Measurements from ENCODE around the gene NLGN1.

NLGN1 gene

DNA sequence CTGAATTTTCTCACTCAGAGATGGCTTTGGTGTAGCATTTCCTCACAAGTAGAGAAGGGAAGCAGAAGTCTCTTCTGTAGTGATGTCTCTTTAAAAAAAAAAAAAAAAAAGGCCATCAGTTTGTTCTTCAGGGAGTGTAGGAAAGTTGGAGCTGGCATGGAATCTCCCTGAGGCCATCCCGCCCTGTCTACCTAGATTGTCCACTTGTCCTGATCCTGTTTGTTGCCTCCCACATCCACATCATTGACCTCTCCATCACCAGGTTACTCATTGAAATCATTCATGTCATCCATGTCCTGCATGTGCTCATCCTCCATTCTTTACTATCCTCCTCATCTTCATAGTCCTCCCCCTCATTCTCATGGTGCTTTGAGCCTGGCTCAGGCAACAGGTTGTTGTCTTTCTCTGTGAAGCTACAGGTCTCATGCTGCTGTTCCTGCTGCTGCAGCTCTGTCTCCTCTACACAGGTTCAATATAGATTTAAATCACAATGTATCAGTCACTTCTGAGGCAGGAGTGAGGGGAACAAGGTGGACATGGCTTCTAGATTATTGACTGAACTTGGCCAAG lies 905.3 kb downstream of the NLGN1 start:
- H3K4me3 ChIP-seq (ENCODE audit: severe bottlenecking): no peak overlapping the region
- no peaks in the 10 kb centered on the region for H3K9me3 ChIP-seq (ENCODE audit: severe bottlenecking)
- no peaks in the 10 kb centered on the region for H3K4me1 ChIP-seq (ENCODE audit: insufficient read depth, poor library complexity, severe bottlenecking)
- TF ChIP-seq, protein P1, sequence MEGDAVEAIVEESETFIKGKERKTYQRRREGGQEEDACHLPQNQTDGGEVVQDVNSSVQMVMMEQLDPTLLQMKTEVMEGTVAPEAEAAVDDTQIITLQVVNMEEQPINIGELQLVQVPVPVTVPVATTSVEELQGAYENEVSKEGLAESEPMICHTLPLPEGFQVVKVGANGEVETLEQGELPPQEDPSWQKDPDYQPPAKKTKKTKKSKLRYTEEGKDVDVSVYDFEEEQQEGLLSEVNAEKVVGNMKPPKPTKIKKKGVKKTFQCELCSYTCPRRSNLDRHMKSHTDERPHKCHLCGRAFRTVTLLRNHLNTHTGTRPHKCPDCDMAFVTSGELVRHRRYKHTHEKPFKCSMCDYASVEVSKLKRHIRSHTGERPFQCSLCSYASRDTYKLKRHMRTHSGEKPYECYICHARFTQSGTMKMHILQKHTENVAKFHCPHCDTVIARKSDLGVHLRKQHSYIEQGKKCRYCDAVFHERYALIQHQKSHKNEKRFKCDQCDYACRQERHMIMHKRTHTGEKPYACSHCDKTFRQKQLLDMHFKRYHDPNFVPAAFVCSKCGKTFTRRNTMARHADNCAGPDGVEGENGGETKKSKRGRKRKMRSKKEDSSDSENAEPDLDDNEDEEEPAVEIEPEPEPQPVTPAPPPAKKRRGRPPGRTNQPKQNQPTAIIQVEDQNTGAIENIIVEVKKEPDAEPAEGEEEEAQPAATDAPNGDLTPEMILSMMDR (IDR thresholded peaks at IDR 0.05; ENCODE audit: poor library complexity, severe bottlenecking): no peak
- DNase-seq (ENCODE audit: low spot score) (no peak), ATAC-seq (ENCODE audit: low read depth) (no peak)
- no peaks in the 10 kb centered on the region for H3K27me3 ChIP-seq (ENCODE audit: insufficient read depth, poor library complexity, severe bottlenecking)
- H3K27ac ChIP-seq (ENCODE audit: poor library complexity, severe bottlenecking): no peak overlapping the region
- no peaks in the 10 kb centered on the region for H3K36me3 ChIP-seq (ENCODE audit: low read depth)

DNA sequence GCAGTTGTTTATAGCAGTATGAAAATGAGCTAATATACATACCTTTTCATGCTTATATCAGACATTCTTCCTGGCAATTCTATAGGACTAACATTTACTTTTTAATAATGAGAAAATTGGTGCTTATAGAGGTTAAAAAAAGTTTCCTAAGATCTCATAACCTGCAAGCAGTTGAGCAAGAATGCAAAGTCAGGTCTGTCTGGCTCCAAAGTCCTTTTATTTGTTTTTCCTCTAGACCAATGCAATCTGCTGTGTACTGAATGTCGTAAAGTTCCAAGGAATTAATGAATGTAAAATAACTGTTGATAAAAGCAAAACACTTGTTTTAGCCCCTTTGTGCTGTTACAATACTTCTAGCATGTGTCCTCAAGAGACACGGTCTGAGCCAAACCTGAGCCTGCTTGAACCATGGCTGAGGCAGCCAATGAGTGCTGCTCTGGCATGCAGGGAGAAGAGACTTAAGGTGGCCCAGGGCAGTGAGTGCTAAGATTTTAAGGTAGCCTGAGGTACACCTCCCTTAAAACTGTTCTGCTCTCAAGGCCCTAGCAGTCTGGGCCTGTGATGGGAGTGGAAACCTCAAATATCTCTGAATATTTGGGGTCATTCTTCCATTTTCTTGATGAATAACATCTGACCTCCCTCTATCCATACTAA lies 906.5 kb downstream of the NLGN1 start:
- ATAC-seq (ENCODE audit: low read depth): no peak
- DNase-seq (ENCODE audit: low spot score): no peak
- no peaks in the 10 kb centered on the region for H3K27me3 ChIP-seq (ENCODE audit: insufficient read depth, poor library complexity, severe bottlenecking)
- H3K36me3 ChIP-seq (ENCODE audit: low read depth): no peaks in the 10 kb centered on the region
- H3K4me1 ChIP-seq (ENCODE audit: insufficient read depth, poor library complexity, severe bottlenecking): no peaks in the 10 kb centered on the region
- H3K4me3 ChIP-seq (ENCODE audit: severe bottlenecking): no peak overlapping the region
- TF ChIP-seq, protein P1 (IDR thresholded peaks at IDR 0.05; ENCODE audit: poor library complexity, severe bottlenecking): no peak
- H3K27ac ChIP-seq (ENCODE audit: poor library complexity, severe bottlenecking): no peak overlapping the region
- no peaks in the 10 kb centered on the region for H3K9me3 ChIP-seq (ENCODE audit: severe bottlenecking)

DNA sequence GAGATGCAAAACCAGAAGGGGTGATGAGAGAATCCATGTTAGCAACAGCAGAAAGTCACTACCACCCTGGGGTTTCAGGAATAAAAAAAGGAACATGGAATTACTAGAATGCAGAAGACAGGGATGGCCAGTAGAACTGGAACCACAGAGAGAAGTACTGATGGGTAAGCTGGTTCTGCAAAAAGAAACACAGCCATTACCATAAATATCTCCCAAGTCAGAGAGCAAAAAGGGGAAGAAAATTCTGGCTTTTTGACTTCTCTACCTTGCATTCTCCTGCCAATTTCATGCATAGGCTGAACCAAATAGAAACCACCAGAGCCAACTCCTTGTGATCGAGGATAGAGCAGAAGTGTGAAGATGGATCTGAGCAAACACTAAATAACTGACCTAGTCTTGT lies 911.2 kb downstream of the NLGN1 start:
- TF ChIP-seq, protein P1 (IDR thresholded peaks at IDR 0.05; ENCODE audit: poor library complexity, severe bottlenecking): no peak
- H3K27ac ChIP-seq (ENCODE audit: poor library complexity, severe bottlenecking): no peak overlapping the region
- ATAC-seq (ENCODE audit: low read depth): no peak

DNA sequence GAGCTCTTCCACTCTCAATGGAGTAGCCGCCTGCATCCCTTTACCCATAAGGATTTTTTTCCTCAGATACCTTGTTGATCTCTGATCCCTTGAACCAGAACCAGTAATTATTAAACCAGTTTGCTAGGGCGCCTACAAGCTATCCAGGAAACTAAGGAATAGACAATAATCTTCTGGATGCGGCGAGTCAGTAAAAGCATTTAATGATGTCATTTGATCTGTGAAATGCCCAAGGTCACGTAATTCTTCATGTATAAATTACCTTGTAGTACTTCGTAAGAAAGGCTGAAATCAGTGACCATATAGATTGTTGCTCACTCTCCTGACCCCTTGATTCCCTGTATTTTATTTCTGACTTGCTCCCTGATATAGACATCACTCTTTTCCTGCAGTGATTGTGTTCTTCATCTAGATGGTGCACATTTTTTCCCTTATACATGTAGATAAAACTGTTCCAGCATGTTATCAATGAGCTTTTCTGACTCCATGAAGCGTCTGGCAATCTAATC lies 913.0 kb downstream of the NLGN1 start:
- no peak overlapping the region for H3K27ac ChIP-seq (ENCODE audit: poor library complexity, severe bottlenecking)
- H3K9me3 ChIP-seq (ENCODE audit: severe bottlenecking): no peaks in the 10 kb centered on the region
- no peak overlapping the region for H3K4me3 ChIP-seq (ENCODE audit: severe bottlenecking)
- H3K4me1 ChIP-seq (ENCODE audit: insufficient read depth, poor library complexity, severe bottlenecking): no peaks in the 10 kb centered on the region
- no peak for ATAC-seq (ENCODE audit: low read depth)
- no peak for DNase-seq (ENCODE audit: low spot score)
- H3K36me3 ChIP-seq (ENCODE audit: low read depth): no peaks in the 10 kb centered on the region
- TF ChIP-seq, protein P1 (IDR thresholded peaks at IDR 0.05; ENCODE audit: poor library complexity, severe bottlenecking): no peak
- no peaks in the 10 kb centered on the region for H3K27me3 ChIP-seq (ENCODE audit: insufficient read depth, poor library complexity, severe bottlenecking)

More for the DNA sequence above, 911.2 kb downstream of the NLGN1 start:
- DNase-seq (ENCODE audit: low spot score): no peak
- Histone ChIP-seq H3K9me3 (ENCODE audit: severe bottlenecking) (no peaks in the 10 kb centered on the region), H3K4me1 (ENCODE audit: insufficient read depth, poor library complexity, severe bottlenecking) (no peaks in the 10 kb centered on the region), H3K4me3 (ENCODE audit: severe bottlenecking) (no peak overlapping the region), H3K27me3 (ENCODE audit: insufficient read depth, poor library complexity, severe bottlenecking) (no peaks in the 10 kb centered on the region), H3K36me3 (ENCODE audit: low read depth) (no peaks in the 10 kb centered on the region)

DNA sequence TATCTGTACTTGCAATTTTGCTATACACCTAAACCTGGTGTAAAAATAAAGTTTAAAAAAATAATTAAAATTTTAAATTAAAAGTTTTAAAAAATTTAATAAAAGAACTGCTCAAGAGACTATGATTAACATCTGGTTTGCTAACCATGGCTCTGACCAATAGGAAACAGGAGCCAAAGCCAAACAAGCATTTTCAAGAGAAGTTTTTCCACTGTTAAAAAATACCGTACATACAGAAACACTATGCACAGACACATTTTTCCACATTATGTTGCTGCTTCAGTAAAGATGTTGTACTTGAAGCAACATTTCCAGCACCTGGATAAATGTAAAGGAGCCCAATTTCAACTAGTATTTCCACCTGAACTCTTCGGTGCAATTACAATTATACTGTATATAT lies 917.7 kb downstream of the NLGN1 start:
- Histone ChIP-seq H3K9me3 (ENCODE audit: severe bottlenecking) (no peaks in the 10 kb centered on the region), H3K4me3 (ENCODE audit: severe bottlenecking) (no peak overlapping the region), H3K4me1 (ENCODE audit: insufficient read depth, poor library complexity, severe bottlenecking) (no peaks in the 10 kb centered on the region), H3K27ac (ENCODE audit: poor library complexity, severe bottlenecking) (no peak overlapping the region), H3K27me3 (ENCODE audit: insufficient read depth, poor library complexity, severe bottlenecking) (no peaks in the 10 kb centered on the region), H3K36me3 (ENCODE audit: low read depth) (no peaks in the 10 kb centered on the region)
- ATAC-seq (ENCODE audit: low read depth) (no peak), DNase-seq (ENCODE audit: low spot score) (no peak)
- TF ChIP-seq, protein P1 (IDR thresholded peaks at IDR 0.05; ENCODE audit: poor library complexity, severe bottlenecking): no peak

Measured in RWPE2 (cell line).